Measurements from ENCODE around the gene CDHR3. TPM values are rescaled to one million over a fixed set of nuclear protein-coding genes. Genes with fewer than 3 reads are reported as not detected.

The CDHR3 gene
- total and polyA plus RNA-seq, 4 donors, result 1.0 to 10.5 (median 1.8) TPM

DNA sequence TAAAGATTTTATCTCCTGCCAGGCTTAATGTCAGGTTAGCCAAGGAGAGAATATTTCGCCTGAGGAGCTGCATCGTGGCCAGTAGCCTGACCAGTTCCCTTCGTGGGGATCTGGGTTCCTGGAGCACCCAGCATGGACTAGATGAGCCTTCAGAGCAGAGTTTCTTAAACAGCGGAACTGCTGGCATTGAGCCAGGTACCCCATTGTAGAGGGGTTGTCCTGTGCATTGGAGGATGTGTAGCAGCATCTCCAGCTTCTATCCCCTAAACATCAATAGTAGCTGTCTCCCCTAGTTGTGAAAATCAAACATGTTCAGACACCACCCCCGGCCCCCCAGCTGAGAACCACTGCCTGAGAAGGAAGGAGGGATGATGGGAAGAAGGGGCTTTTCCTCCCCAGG lies 36.2 kb downstream of the CDHR3 start:
- no peak overlapping the region for H3K4me3 ChIP-seq (ENCODE audit: low read depth in 1 of 3, low read length in 3 of 3)
- 94% methylated on average over 5 of the region's 5 CpGs for WGBS
- H3K9me3 ChIP-seq (ENCODE audit: control insufficient read depth in 4 of 4, low read length in 3 of 4), result no peaks in the 10 kb centered on the region
- H3K27me3 ChIP-seq (ENCODE audit: control insufficient read depth in 4 of 4, insufficient read depth in 4 of 4, low read length in 3 of 4), result no peaks in the 10 kb centered on the region
- H3K36me3 ChIP-seq (ENCODE audit: control insufficient read depth in 4 of 4, insufficient read depth in 3 of 4, low read depth in 1 of 4, low read length in 3 of 4), result no peaks in the 10 kb centered on the region
- no peak overlapping the region for H3K9ac ChIP-seq (ENCODE audit: low read depth in 1 of 2, low read length in 2 of 2)
- peaks cover 0 to 15% (median 12%) of the 10 kb centered on the region in 4 donors for H3K4me1 ChIP-seq (ENCODE audit: control insufficient read depth in 4 of 4, insufficient read depth in 4 of 4, low read length in 3 of 4)
- TF ChIP-seq RAD21 (IDR thresholded peaks at IDR 0.05), result no peak
- TF ChIP-seq FOXA2 (IDR thresholded peaks at IDR 0.05), result no peak
- TF ChIP-seq GABPA (IDR thresholded peaks at IDR 0.05 in 1 of 2, conservative IDR thresholded peaks at IDR 0.05 in 1 of 2), result no peak
- no peak for TF ChIP-seq NR2F2 (IDR thresholded peaks at IDR 0.05)
- no peak for TF ChIP-seq FOXA1 (IDR thresholded peaks at IDR 0.05)
- TF ChIP-seq HNF4G (IDR thresholded peaks at IDR 0.05), result no peak
- no peak overlapping the region for H3K27ac ChIP-seq (ENCODE audit: low read depth in 1 of 2, low read length in 2 of 2)
- DNase-seq (ENCODE audit: low spot score), result no peak

DNA sequence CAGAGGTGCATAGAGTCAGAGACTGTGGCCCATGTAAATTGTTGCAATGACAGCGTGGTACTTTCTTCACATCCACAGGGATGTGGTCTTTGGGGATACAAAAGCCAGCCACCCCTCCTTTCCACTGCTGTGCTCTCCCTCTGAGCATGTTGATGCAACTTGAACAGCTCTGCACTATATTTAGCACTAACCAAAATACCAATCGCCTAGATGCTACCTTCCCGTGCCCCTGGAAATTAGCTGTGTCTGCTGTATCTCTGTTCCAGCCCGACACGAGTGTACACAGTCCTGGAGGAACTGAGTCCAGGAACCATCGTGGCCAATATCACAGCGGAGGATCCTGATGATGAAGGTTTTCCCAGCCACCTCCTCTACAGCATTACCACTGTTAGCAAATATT lies 38.1 kb downstream of the CDHR3 start:
- Histone ChIP-seq H3K27me3 (ENCODE audit: control insufficient read depth in 4 of 4, insufficient read depth in 4 of 4, low read length in 3 of 4) (no peaks in the 10 kb centered on the region), H3K36me3 (ENCODE audit: control insufficient read depth in 4 of 4, insufficient read depth in 3 of 4, low read depth in 1 of 4, low read length in 3 of 4) (no peaks in the 10 kb centered on the region), H3K4me1 (ENCODE audit: control insufficient read depth in 4 of 4, insufficient read depth in 4 of 4, low read length in 3 of 4) (peaks cover 0 to 15% (median 12%) of the 10 kb centered on the region in 4 donors), H3K9me3 (ENCODE audit: control insufficient read depth in 4 of 4, low read length in 3 of 4) (no peaks in the 10 kb centered on the region), H3K27ac (ENCODE audit: low read depth in 1 of 2, low read length in 2 of 2) (no peak overlapping the region), H3K4me3 (ENCODE audit: low read depth in 1 of 3, low read length in 3 of 3) (no peak overlapping the region), H3K9ac (ENCODE audit: low read depth in 1 of 2, low read length in 2 of 2) (no peak overlapping the region)
- no peak for TF ChIP-seq YY1 (IDR thresholded peaks at IDR 0.05)
- TF ChIP-seq FOXA1 (IDR thresholded peaks at IDR 0.05), result no peak
- TF ChIP-seq EGR1 (IDR thresholded peaks at IDR 0.05; ENCODE audit: low read depth in 2 of 2), result no peak
- no peak for TF ChIP-seq GABPA (IDR thresholded peaks at IDR 0.05 in 1 of 2, conservative IDR thresholded peaks at IDR 0.05 in 1 of 2)
- TF ChIP-seq SP1 (IDR thresholded peaks at IDR 0.05), result no peak
- TF ChIP-seq, protein P1, sequence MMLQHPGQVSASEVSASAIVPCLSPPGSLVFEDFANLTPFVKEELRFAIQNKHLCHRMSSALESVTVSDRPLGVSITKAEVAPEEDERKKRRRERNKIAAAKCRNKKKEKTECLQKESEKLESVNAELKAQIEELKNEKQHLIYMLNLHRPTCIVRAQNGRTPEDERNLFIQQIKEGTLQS (IDR thresholded peaks at IDR 0.05), result no peak
- TF ChIP-seq, protein P2, sequence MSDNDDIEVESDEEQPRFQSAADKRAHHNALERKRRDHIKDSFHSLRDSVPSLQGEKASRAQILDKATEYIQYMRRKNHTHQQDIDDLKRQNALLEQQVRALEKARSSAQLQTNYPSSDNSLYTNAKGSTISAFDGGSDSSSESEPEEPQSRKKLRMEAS (IDR thresholded peaks at IDR 0.05), result no peak
- TF ChIP-seq, protein P3, sequence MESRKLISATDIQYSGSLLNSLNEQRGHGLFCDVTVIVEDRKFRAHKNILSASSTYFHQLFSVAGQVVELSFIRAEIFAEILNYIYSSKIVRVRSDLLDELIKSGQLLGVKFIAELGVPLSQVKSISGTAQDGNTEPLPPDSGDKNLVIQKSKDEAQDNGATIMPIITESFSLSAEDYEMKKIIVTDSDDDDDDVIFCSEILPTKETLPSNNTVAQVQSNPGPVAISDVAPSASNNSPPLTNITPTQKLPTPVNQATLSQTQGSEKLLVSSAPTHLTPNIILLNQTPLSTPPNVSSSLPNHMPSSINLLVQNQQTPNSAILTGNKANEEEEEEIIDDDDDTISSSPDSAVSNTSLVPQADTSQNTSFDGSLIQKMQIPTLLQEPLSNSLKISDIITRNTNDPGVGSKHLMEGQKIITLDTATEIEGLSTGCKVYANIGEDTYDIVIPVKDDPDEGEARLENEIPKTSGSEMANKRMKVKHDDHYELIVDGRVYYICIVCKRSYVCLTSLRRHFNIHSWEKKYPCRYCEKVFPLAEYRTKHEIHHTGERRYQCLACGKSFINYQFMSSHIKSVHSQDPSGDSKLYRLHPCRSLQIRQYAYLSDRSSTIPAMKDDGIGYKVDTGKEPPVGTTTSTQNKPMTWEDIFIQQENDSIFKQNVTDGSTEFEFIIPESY (IDR thresholded peaks at IDR 0.05), result no peak
- TF ChIP-seq TAF1 (conservative IDR thresholded peaks at IDR 0.05), result no peak
- TF ChIP-seq, protein P4, sequence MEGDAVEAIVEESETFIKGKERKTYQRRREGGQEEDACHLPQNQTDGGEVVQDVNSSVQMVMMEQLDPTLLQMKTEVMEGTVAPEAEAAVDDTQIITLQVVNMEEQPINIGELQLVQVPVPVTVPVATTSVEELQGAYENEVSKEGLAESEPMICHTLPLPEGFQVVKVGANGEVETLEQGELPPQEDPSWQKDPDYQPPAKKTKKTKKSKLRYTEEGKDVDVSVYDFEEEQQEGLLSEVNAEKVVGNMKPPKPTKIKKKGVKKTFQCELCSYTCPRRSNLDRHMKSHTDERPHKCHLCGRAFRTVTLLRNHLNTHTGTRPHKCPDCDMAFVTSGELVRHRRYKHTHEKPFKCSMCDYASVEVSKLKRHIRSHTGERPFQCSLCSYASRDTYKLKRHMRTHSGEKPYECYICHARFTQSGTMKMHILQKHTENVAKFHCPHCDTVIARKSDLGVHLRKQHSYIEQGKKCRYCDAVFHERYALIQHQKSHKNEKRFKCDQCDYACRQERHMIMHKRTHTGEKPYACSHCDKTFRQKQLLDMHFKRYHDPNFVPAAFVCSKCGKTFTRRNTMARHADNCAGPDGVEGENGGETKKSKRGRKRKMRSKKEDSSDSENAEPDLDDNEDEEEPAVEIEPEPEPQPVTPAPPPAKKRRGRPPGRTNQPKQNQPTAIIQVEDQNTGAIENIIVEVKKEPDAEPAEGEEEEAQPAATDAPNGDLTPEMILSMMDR (IDR thresholded peaks at IDR 0.05; ENCODE audit: low read depth, low read length, missing input control), result no peak
- TF ChIP-seq RAD21 (IDR thresholded peaks at IDR 0.05), result no peak
- DNase-seq (ENCODE audit: low spot score), result no peak
- WGBS, result 89% methylated on average over 7 of the region's 7 CpGs

DNA sequence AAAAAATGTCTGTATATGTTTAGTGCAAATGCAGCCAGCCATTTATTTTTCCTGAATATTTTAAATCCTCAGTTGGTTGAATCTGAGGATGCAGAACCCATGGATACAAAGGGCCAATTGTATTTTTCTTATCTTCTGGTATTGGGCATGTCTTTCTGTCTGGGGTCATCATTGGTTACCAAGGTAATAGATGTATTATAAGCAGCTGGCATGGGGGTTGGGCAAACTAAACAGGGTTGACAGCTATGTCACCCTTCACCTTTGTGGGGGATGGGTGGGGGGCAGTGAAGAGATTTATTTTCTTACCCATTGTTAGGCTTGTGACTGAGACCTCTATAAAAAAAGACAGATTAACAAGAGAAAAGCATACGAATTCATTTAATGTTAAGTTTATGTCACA lies 38.8 kb downstream of the CDHR3 start:
- WGBS, result 92% methylated on average over 1 of the region's 1 CpG
- H3K9ac ChIP-seq (ENCODE audit: low read depth in 1 of 2, low read length in 2 of 2), result no peak overlapping the region
- H3K27me3 ChIP-seq (ENCODE audit: control insufficient read depth in 4 of 4, insufficient read depth in 4 of 4, low read length in 3 of 4), result no peaks in the 10 kb centered on the region
- no peaks in the 10 kb centered on the region for H3K9me3 ChIP-seq (ENCODE audit: control insufficient read depth in 4 of 4, low read length in 3 of 4)
- DNase-seq (ENCODE audit: low spot score), result no peak
- H3K27ac ChIP-seq (ENCODE audit: low read depth in 1 of 2, low read length in 2 of 2), result no peak overlapping the region
- H3K36me3 ChIP-seq (ENCODE audit: control insufficient read depth in 4 of 4, insufficient read depth in 3 of 4, low read depth in 1 of 4, low read length in 3 of 4), result no peaks in the 10 kb centered on the region
- no peak overlapping the region for H3K4me3 ChIP-seq (ENCODE audit: low read depth in 1 of 3, low read length in 3 of 3)
- peaks cover 0 to 12% (median 8%) of the 10 kb centered on the region in 4 donors for H3K4me1 ChIP-seq (ENCODE audit: control insufficient read depth in 4 of 4, insufficient read depth in 4 of 4, low read length in 3 of 4)
- TF ChIP-seq FOXA1 (IDR thresholded peaks at IDR 0.05) (no peak), TAF1 (conservative IDR thresholded peaks at IDR 0.05) (no peak), FOXA2 (IDR thresholded peaks at IDR 0.05) (no peak), EGR1 (IDR thresholded peaks at IDR 0.05; ENCODE audit: low read depth in 2 of 2) (no peak), RAD21 (IDR thresholded peaks at IDR 0.05) (no peak), RXRA (IDR thresholded peaks at IDR 0.05) (no peak), SP1 (IDR thresholded peaks at IDR 0.05) (no peak)
- TF ChIP-seq, protein P4 (IDR thresholded peaks at IDR 0.05; ENCODE audit: low read depth, low read length, missing input control), result no peak
- TF ChIP-seq, protein P5, sequence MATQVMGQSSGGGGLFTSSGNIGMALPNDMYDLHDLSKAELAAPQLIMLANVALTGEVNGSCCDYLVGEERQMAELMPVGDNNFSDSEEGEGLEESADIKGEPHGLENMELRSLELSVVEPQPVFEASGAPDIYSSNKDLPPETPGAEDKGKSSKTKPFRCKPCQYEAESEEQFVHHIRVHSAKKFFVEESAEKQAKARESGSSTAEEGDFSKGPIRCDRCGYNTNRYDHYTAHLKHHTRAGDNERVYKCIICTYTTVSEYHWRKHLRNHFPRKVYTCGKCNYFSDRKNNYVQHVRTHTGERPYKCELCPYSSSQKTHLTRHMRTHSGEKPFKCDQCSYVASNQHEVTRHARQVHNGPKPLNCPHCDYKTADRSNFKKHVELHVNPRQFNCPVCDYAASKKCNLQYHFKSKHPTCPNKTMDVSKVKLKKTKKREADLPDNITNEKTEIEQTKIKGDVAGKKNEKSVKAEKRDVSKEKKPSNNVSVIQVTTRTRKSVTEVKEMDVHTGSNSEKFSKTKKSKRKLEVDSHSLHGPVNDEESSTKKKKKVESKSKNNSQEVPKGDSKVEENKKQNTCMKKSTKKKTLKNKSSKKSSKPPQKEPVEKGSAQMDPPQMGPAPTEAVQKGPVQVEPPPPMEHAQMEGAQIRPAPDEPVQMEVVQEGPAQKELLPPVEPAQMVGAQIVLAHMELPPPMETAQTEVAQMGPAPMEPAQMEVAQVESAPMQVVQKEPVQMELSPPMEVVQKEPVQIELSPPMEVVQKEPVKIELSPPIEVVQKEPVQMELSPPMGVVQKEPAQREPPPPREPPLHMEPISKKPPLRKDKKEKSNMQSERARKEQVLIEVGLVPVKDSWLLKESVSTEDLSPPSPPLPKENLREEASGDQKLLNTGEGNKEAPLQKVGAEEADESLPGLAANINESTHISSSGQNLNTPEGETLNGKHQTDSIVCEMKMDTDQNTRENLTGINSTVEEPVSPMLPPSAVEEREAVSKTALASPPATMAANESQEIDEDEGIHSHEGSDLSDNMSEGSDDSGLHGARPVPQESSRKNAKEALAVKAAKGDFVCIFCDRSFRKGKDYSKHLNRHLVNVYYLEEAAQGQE (IDR thresholded peaks at IDR 0.05), result no peak
- TF ChIP-seq, protein P1 (IDR thresholded peaks at IDR 0.05), result no peak

All from liver (tissue), 9 donors.